Measurements from ENCODE around the gene SEPTIN7.

GRCh38 chr7:35784332-35784731 is 16.5 kb upstream of the SEPTIN7 start:
- no peak for TF ChIP-seq CTCF (conservative IDR thresholded peaks at IDR 0.05; ENCODE audit: low read depth, low read length)
- TF ChIP-seq EZH2 (IDR thresholded peaks at IDR 0.05; ENCODE audit: borderline replicate concordance, low read depth, low read length, poor library complexity, severe bottlenecking), result no peak

All from A673 (cell line).